ENCODE data around the gene DMBT1. TPM values are rescaled to one million over a fixed set of nuclear protein-coding genes. Genes with fewer than 3 reads are reported as not detected.
A peak's percentile ranks its signal among the peaks of the same experiment; 100 is the strongest.

Gene DMBT1
- total RNA-seq, 2 experiments from 2014 or later: not detected

- intact Hi-C loops (cut with DNase I, micrococcal nuclease): no loop called here
- TF ChIP-seq, protein P1, sequence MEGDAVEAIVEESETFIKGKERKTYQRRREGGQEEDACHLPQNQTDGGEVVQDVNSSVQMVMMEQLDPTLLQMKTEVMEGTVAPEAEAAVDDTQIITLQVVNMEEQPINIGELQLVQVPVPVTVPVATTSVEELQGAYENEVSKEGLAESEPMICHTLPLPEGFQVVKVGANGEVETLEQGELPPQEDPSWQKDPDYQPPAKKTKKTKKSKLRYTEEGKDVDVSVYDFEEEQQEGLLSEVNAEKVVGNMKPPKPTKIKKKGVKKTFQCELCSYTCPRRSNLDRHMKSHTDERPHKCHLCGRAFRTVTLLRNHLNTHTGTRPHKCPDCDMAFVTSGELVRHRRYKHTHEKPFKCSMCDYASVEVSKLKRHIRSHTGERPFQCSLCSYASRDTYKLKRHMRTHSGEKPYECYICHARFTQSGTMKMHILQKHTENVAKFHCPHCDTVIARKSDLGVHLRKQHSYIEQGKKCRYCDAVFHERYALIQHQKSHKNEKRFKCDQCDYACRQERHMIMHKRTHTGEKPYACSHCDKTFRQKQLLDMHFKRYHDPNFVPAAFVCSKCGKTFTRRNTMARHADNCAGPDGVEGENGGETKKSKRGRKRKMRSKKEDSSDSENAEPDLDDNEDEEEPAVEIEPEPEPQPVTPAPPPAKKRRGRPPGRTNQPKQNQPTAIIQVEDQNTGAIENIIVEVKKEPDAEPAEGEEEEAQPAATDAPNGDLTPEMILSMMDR (IDR thresholded peaks at IDR 0.05): no peak
- Histone ChIP-seq H3K4me1 (ENCODE audit: insufficient read depth, low read length) (no peaks in the 10 kb centered on the region), H3K36me3 (ENCODE audit: insufficient read depth, low read length) (no peaks in the 10 kb centered on the region), H3K27ac (ENCODE audit: low read depth in 1 of 2, low read length in 2 of 2) (no peak overlapping the region), H3K27me3 (ENCODE audit: control insufficient read depth in 1 of 2, insufficient read depth in 2 of 2, low read length in 2 of 2) (no peaks in the 10 kb centered on the region), H3K4me3 (ENCODE audit: low read length) (no peak overlapping the region), H3K9me3 (ENCODE audit: control insufficient read depth in 1 of 2, insufficient read depth in 1 of 2, low read length in 2 of 2) (no peaks in the 10 kb centered on the region)
- POLR2A ChIA-PET: no interaction called here
- no peaks in the 10 kb centered on the region for H3K4me1 Mint-ChIP-seq (ENCODE audit: low read depth)
- DNase-seq: no peak
- no peak overlapping the region for H3K4me3 Mint-ChIP-seq
- H3K27me3 Mint-ChIP-seq: peaks cover 17% of the 10 kb centered on the region
- CTCF ChIA-PET: no interaction called here
- ATAC-seq (ENCODE audit: poor library complexity): no peak
- no peak overlapping the region for H3K27ac Mint-ChIP-seq
- H3K9me3 Mint-ChIP-seq: no peaks in the 10 kb centered on the region
- no peaks in the 10 kb centered on the region for H3K36me3 Mint-ChIP-seq (ENCODE audit: low read depth)
These were observed 27.8 kb upstream of the DMBT1 start for GRCh38 chr10:122532601-122533296.

DNA sequence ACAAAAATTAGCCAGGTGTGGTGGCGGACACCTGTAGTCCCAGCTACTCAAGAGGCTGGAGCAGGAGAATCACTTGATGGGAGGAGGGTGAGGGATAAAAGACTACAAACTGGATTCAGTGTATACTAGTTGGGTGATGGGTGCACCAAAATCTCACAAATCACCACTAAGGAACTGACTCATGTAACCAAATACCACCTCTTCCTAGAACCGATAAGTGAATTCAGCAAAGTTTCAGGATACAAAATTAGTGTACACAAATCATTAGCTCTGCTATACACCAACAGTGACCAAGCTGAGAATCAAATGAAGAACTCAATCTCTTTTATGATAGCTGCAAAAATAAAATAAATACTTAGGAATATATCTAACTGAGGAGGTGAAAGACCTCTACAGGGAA, 23.0 kb upstream of the DMBT1 start:
- Histone ChIP-seq H3K9me3 (ENCODE audit: control insufficient read depth in 1 of 2, insufficient read depth in 1 of 2, low read length in 2 of 2) (no peaks in the 10 kb centered on the region), H3K36me3 (ENCODE audit: insufficient read depth, low read length) (no peaks in the 10 kb centered on the region), H3K27me3 (ENCODE audit: control insufficient read depth in 1 of 2, insufficient read depth in 2 of 2, low read length in 2 of 2) (no peaks in the 10 kb centered on the region), H3K27ac (ENCODE audit: low read depth in 1 of 2, low read length in 2 of 2) (no peak overlapping the region), H3K4me3 (ENCODE audit: low read length) (no peak overlapping the region), H3K4me1 (ENCODE audit: insufficient read depth, low read length) (peaks cover 25% of the 10 kb centered on the region)
- Mint-ChIP-seq H3K27me3 (peaks cover 4% of the 10 kb centered on the region), H3K9me3 (no peaks in the 10 kb centered on the region), H3K36me3 (ENCODE audit: low read depth) (no peaks in the 10 kb centered on the region), H3K4me1 (ENCODE audit: low read depth) (peaks cover 28% of the 10 kb centered on the region), H3K4me3 (no peak overlapping the region), H3K27ac (no peak overlapping the region)
- POLR2A ChIA-PET: no interaction called here
- CTCF ChIA-PET: no interaction called here
- DNase-seq (no peak), ATAC-seq (ENCODE audit: poor library complexity) (no peak)
- intact Hi-C loops (cut with DNase I, micrococcal nuclease): no loop called here
- TF ChIP-seq, protein P1 (IDR thresholded peaks at IDR 0.05): no peak

DNA sequence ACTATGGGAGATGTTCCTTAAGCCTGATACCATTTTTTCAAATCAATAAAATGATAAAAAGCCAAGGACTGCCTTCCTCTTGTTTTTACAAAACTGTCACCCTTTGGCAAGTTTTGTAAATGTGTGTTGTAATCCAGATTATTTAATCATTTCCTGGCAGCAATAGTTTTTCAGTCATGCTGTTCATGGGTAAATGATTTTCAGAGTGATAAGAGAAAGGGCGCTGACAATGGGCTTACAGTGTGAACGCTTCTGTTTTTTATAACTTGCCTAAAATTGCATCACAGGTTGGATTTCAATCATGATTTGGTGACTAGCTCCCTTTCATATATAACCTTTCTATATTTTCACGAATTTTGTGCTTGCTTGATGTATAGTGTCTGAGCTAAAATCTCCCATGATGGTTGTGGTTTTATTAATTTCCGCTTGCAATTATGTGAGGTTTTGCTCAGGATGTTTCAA, 19.0 kb upstream of the DMBT1 start:
- CTCF ChIA-PET: interaction anchor here (0.8 kb wide), 1 partner anchor 24 kb away, joined by 4 read pairs; no protein-coding TSS in a partner anchor
- Histone ChIP-seq H3K4me1 (ENCODE audit: insufficient read depth, low read length) (peaks cover 43% of the 10 kb centered on the region), H3K9me3 (ENCODE audit: control insufficient read depth in 1 of 2, insufficient read depth in 1 of 2, low read length in 2 of 2) (no peaks in the 10 kb centered on the region), H3K27ac (ENCODE audit: low read depth in 1 of 2, low read length in 2 of 2) (peak overlapping the region in 1 of 2 donors; percentile 10), H3K36me3 (ENCODE audit: insufficient read depth, low read length) (no peaks in the 10 kb centered on the region), H3K27me3 (ENCODE audit: control insufficient read depth in 1 of 2, insufficient read depth in 2 of 2, low read length in 2 of 2) (no peaks in the 10 kb centered on the region), H3K4me3 (ENCODE audit: low read length) (no peak overlapping the region)
- DNase-seq (peak in 3 of 14 experiments; percentile 23 to 60 (median 32)), ATAC-seq (ENCODE audit: poor library complexity) (peak; percentile 82)
- intact Hi-C loops (cut with DNase I, micrococcal nuclease): no loop called here
- TF ChIP-seq, protein P1 (IDR thresholded peaks at IDR 0.05): no peak
- peak overlapping the region; percentile 65 for H3K27ac Mint-ChIP-seq
- H3K36me3 Mint-ChIP-seq (ENCODE audit: low read depth): no peaks in the 10 kb centered on the region
- no peak overlapping the region for H3K4me3 Mint-ChIP-seq
- no peaks in the 10 kb centered on the region for H3K9me3 Mint-ChIP-seq
- POLR2A ChIA-PET: interaction anchor here (1.2 to 1.5 kb wide), 2 partner anchors 9 to 26 kb away, joined by 3 to 6 read pairs; no protein-coding TSS in a partner anchor
- no peaks in the 10 kb centered on the region for H3K27me3 Mint-ChIP-seq
- H3K4me1 Mint-ChIP-seq (ENCODE audit: low read depth): peaks cover 42% of the 10 kb centered on the region

Data from CD4-positive, alpha-beta T cell (primary cell).